DMS114 treated with DMSO at 0.1 percent for 48 hours (cell line): Measurements from ENCODE around the gene FCAR.
A peak's percentile ranks its signal among the peaks of the same experiment; 100 is the strongest.
"Not testable (repeated sequence)": the region's sequence is repeated elsewhere in the genome, so short reads cannot be mapped to it uniquely, and the experiment has no call there.

Experiments
- DNase-seq: peaks from one replicate; lab custom pipeline; 2025; ENCODE audit not compliant: unreplicated experiment; lab: John Stamatoyannopoulos, UW

FCAR gene

GRCh38 chr19:54873990-54874389 lies at the start of gene FCAR:
Gene FCAR (plus strand): TSS chr19:54874235. CDS start chr19:54874290, 55 bp downstream.
- DNase-seq: no peak

GRCh38 chr19:54824416-54824815 lies 49.6 kb upstream of the FCAR start:
- DNase-seq: not testable (repeated sequence)

DNA sequence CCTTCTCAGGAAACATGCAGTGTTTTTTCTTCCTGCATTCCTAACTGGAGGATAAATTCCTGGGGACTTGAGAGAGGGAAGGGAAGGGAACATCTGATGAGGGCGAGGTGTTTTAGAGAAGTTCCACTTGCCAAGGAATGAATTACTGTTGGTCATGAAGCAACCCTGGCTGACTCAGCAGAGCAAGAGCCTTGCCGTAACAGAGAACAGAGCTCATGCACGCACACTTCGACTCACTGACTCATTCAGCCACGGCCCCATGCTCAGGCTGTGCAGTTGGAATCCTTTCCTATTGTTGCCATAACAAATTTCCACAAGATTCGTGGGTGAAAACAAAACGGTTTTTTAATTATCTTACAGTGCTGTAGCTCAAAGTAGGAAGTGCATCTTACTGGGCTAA lies 48.7 kb upstream of the FCAR start:
- not testable (repeated sequence) for DNase-seq

- DNase-seq: not testable (repeated sequence)
Measured at GRCh38 chr19:54828064-54828463, 46.0 kb upstream of the FCAR start.

- DNase-seq: not testable (repeated sequence)
Measured at GRCh38 chr19:54832496-54832895, 41.5 kb upstream of the FCAR start, which contains the start of gene KIR2DS4. Gene KIR2DS4 (plus strand): TSS chr19:54832676.

GRCh38 chr19:54835126-54835525 lies 38.9 kb upstream of the FCAR start:
- DNase-seq: not testable (repeated sequence)

DNA sequence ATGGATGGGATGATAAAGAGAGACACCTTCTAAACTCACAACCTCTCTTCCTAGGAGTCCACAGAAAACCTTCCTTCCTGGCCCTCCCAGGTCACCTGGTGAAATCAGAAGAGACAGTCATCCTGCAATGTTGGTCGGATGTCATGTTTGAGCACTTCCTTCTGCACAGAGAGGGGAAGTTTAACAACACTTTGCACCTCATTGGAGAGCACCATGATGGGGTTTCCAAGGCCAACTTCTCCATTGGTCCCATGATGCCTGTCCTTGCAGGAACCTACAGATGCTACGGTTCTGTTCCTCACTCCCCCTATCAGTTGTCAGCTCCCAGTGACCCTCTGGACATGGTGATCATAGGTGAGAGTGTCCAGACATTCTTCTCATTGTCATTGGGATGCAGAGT lies 36.5 kb upstream of the FCAR start:
- DNase-seq: not testable (repeated sequence)

DNA sequence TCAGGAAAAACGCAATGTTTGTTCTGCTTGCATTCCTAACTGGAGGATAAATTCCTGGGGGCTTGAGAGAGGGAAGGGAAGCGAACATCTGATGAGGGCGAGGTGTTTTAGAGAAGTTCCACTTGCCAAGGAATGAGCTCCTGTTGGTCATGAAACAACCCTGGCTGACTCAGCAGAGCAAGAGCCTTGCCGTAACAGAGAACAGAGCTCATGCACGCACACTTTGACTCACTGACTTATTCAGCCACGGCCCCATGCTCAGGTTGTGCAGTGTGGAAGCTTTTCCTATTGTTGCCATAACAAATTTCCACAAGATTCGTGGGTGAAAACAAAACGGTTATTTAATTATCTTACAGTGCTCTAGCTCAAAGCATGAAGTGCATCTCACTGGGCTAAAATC lies 30.9 kb upstream of the FCAR start:
- not testable (repeated sequence) for DNase-seq

DNA sequence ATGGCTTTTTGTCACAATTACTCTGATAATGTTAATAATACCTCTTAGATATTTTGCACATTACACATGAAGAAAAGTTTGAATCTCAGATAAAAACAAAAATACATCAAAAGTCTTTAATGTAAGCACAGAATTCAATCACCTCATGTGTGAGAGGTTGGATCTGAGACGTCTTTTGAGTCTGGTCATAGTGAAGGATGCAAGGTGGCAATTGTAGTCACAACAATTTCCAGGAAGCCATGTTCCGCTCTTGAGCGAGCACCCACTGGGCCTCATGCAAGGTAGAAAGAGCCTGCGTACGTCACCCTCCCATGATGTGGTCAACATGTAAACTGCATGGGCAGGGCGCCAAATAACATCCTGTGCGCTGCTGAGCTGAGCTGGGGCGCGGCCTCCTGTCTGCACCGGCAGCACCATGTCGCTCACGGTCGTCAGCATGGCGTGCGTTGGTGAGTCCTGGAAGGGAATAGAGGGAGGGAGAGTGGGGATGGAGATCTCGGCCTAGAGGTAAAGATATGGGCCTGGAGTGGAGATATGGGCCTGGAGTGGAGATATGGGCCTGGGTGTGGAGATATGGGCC lies 23.9 kb upstream of the FCAR start, which contains the start of gene KIR3DL2:
KIR3DL2 (plus strand) TSS at position 383 of the 580 bp plus-strand sequence; CDS start at position 416, 33 bp downstream.
- DNase-seq: not testable (repeated sequence)

GRCh38 chr19:54850930-54851329 lies 23.1 kb upstream of the FCAR start:
- no peak for DNase-seq

GRCh38 chr19:54851353-54851752 lies 22.7 kb upstream of the FCAR start:
- no peak for DNase-seq

DNA sequence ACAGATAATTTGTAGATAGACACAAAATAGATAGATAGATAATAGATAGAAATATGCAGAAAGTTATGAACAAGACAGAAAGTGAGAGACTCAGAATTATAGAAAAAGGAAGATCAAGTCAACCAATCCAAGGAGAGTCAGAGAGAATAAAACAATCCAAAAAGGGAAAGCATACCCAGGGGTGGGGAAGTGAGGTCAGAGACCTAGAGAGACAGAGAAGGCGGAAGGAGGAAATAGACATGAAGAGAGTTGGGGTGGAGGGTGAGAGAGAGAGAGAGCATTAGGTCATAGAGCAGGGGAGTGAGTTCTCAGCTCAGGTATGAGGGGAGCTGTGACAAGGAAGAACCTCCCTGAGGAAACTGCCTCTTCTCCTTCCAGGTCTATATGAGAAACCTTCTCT lies 18.8 kb upstream of the FCAR start:
- not testable (repeated sequence) for DNase-seq

DNA sequence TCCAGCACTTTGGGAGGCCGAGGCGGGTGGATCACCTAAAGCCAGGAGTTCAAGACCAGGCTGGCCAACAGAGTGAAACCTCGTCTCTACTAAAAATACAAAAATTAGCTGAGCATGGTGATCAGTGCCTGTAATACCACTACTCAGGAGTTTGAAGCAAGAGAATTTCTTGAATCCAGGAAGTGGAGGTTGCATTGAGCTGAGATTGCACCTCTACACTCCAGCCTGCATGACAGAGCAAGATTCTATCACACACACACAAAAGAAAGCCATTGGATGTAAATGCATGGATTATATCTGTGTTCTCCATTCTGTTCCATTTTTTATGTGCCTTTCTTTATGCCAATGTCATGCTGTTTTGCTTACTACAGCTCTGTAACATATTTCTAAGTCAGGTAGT lies 15.6 kb upstream of the FCAR start:
- not testable (repeated sequence) for DNase-seq

- DNase-seq: not testable (repeated sequence)
Measured at GRCh38 chr19:54859421-54859820, 14.6 kb upstream of the FCAR start.

- not testable (repeated sequence) for DNase-seq
Measured at GRCh38 chr19:54863459-54863858, 10.6 kb upstream of the FCAR start.

DNA sequence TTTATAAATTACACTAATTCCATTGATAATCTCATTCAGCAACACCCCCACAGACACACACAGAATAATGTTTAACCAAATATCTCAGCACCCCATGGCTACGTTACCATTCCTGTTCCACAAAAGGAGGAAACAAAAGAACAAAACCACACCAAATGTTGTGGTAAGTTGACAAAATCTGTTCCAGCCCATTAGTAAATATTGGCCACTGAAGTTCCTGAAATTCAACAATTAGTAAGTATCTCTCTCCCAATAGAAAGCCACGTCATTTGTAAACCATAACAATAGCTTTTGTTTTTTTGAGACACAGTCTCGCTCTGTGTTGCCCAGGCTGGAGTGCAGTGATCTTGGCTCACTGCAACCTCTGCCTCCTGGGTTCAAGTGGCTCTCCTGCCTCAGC lies 2.3 kb upstream of the FCAR start:
- DNase-seq: no peak

- no peak for DNase-seq
Measured at GRCh38 chr19:54875506-54875905, 1.5 kb downstream of the FCAR start.

DNA sequence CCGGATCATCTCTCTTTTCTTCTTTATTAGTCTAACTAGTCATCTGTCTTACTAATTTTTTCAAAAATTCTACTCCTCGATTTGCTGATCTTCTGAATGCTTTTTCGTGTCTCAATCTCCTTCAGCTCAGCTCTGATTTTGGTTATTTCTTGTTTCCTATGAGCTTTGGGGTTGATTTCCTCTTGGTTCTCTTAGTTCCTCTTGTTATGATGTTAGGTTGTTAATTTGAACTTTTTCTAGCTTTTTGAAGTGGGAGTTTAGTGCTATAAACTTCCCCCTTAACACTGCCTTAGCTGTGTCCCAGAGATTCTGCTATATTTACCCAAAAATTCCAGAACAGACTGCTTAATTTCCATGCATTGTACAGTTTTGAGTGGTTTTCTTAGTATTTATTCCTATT lies 3.4 kb downstream of the FCAR start:
- DNase-seq: no peak

DNA sequence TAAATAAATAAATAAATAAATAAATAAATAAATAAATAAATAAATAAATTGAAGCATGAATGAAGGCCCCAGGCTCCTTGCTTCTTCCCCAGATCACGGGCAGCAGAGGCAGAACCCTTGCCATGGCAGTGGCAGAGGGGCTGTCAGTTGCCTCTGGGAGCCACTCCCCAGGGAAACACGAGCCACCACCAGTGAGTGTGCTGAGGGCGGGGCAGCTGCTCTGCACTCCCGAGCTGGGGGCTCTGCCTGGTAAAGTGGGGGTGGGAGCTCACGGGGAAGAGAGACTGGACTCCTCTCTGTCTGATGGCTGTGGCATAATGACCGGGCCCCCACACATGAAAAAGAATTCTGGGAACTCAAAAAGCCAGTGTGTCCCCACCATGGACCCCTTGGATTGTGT lies 7.8 kb downstream of the FCAR start:
- no peak for DNase-seq

DNA sequence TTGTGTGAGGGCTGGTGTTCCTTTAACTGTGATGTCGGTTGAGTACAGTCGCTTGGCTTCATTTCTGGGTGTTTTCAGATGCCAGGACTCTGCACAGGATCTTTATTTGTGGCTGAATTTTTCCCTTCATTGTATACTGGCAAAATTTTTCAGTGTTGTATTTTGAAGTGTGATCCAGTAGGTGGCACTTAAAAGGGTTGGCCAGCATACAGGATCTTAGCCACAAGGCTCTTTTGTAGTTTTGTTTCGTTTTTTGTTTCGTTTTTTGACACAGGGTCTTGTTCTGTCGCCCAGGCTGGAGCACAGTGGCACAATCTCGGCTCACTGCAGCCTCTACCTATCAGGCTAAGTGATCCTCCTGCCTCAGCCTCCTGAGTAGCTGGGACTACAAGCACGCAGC lies 8.7 kb downstream of the FCAR start:
- peak; percentile 17 for DNase-seq

- DNase-seq: no peak
Measured at GRCh38 chr19:54883228-54883627, 9.2 kb downstream of the FCAR start.

- DNase-seq: no peak
Measured at GRCh38 chr19:54888239-54888638, 14.2 kb downstream of the FCAR start.

- no peak for DNase-seq
Measured at GRCh38 chr19:54889566-54889965, 15.5 kb downstream of the FCAR start.
